DMS53 (cell line): ENCODE results near the gene SAFB.
"Not testable (repeated sequence)": the region's sequence is repeated elsewhere in the genome, so short reads cannot be mapped to it uniquely, and the experiment has no call there.

Source experiments
- DNase-seq: peaks from one replicate; lab custom pipeline; 2025; lab: John Stamatoyannopoulos, UW

SAFB gene

DNA sequence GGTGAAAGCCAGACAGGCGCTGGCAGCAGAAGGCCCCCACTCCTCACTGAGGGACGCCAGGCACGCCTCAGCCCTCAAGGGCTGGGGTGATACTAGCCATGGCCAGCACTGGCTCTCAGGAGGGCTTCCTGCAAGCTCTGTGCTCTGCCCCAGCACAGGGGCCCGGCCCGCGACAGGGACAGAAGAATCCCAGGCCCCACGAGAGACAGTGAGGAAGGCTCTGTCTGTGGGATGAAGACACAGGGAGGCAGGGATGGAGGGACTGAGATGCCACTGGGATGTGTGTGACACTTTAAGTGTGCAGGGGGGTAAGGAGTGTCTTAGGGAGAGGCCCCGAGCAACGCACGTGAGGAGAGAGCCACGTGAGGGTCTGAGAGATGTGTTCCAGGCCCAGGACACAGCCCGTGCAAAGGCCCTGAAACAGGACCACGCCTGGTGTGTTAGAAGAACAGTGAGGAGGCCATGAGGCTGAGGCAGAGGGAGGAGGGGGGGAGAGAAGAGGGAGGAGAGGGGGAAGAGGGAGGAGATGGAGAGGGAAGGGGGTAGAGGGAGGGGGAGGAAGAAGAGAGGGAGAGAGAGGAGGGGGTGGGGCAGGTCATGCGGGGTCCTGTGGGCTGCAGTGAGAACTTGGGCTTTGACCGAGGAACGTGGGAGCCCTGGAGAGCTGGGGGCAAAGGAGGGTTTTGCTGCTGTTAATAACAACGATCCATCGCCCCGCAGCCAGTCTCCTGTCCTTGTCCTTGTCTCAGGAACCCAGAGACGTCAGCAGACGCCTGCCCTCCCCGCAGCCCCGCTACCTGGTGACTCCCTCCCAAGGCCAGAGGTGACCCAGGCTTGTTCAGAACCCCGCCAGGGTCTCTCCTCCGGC lies 74.4 kb downstream of the SAFB start:
- DNase-seq, result peak; percentile 29

DNA sequence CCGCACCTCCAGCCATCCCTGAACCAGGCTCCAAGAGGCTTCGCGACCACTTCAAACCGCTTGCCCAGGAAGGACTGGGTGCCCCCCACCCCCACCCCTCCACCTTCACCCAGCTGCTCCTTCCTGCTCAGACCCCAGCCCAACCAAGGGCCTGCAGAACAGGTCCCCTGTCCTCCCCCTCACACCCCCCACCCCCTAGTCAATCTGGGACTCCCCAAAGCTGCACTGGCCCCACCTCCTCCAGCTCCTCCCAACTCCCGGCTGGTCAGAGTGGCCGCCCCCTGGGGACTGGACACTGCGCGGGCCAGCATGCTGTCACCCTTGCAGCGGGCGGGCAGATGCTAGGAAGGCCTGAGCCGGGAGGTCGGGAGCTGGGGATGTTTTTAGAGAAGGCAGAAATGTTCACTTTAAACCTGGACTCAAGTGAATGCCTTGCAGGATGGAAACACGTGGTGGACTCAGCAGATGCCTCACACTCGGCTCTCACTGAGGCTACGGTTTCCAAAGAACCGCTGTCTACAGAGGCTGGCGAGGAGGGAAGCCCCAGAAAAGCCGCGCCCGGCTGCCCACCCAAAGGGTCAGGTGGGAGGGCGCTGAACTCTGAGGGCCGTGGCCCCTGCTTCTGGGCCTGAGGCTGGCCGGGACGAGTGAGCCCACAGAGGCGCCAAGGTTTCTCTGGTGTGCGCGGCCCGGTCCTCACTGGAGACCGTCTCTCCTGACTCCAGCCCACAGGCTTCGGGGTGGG lies 75.2 kb downstream of the SAFB start:
- DNase-seq, result peak; percentile 42

DNA sequence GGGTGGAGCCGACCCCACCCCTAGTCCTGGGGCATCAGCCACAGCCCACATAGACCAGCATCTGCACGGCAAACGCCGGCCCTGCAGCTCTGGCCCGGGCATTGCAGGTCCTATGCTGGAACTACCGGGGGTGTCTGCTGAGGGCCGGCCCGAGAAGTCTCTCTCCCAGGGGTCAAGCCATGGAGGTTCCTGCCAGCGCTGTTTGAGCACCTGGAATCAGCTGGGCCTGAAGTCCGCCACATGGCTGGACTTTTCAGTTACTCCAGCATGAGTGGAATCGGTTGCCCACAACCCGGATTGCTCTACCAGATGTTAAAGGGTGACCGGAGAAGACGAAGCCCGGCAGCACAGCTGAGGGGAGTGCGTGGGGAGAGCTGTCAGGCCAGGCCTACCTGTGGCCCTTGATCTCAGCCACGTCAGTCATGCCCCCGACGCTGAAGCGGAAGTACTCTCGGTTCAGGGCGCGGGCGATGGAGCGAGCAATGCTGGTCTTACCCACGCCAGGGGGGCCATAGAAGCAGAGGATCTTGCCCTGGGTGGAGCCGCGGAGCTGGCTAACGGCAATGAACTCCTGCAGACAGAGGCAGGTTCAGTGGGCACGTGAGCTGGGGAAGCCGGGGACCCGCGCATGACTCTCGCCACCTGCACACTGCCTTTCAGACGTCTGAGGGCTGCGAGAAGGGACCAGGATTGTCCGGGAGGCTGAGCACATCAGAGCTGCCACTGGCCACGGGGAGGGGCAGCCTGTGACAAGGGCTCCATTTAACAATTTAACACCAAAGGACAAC lies 75.9 kb downstream of the SAFB start:
- no peak for DNase-seq

DNA sequence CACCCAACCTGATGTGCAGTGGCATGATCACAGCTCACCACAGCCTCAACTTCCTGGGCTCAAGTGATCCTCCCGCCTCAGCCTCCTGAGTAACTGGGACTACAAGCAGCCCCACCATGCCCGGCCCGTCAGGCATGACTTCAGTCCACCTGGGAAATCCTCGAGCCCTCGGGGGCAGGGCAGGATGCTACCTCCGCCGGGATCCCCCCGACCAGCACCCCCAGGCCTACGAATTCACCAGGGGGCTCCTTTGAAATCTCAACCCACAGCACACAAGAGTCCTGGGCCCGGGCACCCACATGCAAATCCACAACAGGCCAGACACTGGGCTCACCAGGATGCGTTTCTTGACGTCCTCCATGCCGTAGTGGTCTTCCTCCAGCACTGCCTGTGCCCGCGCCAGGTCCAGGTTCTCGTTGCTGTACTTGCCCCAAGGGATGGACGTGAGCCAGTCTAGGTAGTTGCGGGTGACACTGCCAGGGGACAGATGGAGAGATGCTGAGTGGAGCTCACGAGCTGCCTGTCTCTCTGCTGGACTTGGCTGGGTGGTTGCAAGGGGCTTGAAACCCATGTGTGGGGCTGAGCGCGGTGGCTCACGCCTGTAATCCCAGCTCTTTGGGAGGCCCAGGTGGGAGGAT lies 77.7 kb downstream of the SAFB start:
- no peak for DNase-seq

DNA sequence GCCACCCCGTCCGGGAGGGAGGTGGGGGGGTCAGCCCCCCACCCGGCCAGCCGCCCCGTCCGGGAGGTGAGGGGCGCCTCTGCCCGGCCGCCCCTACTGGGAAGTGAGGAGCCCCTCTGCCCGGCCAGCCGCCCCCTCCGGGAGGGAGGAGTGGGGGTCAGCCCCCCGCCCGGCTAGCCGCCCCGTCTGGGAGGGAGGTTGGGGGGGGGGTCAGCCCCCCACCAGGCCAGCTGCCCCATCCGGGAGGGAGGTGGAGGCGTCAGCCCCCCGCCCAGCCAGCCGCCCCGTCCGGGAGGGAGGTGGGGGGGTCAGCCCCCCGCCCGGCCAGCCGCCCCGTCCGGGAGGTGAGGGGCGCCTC lies 79.1 kb downstream of the SAFB start:
- DNase-seq, result not testable (repeated sequence)

DNA sequence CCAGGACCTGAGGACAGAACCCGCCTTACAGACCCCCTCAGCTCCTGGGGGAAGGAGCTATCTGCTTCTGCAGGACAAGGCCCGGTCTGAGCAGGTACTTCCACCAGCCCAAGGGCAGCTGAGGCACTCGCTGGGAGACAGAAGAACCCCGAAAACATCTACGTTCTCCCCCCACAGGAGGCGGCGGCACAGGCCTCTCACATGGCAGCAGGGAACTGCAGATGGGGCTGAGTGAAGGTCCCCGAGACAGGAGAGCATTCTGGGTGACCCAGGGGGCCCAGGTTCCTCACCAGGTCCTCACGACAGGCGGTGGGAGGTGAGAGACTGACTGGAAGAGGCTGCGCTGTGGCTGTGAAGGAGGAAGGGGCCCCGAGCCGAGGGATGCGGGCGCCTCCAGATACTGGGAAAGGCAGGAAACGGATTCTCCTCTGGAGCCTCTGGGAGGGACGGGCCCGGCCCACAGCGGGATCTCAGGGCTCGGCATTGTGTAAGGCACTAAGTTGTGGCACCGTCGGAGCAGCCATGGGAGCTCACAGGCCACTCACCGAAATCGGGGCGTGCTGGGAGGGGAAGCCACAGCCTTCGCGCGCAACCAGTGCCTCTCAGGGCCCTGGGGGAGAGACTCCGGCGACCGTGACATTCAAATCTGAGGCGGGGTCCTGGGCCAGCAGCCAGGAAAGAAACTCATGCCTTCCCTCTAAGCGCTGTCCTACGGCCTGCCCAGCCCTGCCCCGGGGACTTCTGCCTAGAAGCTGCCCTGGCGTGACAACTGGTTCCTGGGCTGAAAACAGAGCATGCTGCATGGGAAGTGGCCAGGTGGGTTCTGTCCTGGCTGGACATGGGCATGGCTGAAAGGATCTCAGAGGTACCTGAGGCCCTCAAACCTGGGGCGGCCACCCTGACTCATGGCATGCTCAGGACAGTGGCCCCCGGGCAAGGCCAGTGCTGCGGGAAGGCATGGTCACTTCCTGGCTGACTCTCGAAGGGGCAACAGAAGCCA lies 81.2 kb downstream of the SAFB start:
- DNase-seq, result no peak

DNA sequence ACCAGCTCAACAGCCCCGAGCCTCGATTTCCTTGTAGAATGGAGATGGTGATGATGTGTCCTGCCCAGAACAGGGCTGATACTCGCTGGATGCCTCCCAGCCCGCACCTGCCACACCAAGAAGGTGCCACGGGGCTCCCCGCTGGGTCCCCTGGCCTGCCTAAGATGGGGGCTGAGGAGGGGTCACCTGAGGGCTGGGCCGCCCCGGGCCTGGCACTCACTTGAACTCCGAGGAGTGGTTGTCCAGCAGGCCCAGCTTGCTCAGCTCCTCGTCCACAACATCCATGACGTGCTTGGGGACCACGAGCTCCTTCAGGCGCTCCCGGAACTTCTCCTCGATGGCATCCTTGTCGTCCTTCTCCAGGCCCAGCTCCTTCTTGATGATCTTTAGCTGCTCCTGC lies 82.7 kb downstream of the SAFB start:
- DNase-seq, result no peak

DNA sequence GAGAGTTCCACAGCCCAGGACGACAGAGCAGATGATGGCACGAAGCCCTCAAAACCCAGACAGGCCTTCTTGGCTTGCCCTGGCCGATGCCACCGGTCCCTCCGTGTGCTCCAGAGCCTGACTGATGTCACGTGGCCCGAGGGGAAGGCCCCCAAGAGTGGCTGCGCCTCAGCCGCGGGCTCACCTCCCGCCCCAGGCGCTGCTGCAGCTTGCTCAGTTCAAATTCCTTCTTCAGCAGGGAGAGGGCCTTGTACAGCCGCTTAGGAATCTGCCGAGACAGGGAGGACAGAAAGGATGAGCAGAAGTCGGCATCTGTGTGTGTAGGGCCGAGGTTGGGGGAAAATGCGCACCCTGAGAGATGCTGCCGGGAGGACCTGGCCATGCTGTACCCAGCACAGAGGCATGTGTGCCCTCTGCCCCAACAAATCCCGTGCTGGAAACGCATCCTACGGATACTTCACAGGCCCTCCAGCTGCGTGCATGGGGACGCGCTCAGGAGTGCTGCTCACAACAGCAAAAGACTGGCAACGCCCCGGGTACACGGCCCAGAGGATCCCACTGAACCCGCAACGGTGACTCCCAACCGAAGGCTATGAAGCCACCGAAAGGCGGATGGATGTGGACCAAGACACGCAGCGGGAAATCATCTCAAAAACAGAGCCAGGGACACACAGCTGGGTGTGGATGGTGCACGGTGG lies 84.1 kb downstream of the SAFB start:
- no peak for DNase-seq

DNA sequence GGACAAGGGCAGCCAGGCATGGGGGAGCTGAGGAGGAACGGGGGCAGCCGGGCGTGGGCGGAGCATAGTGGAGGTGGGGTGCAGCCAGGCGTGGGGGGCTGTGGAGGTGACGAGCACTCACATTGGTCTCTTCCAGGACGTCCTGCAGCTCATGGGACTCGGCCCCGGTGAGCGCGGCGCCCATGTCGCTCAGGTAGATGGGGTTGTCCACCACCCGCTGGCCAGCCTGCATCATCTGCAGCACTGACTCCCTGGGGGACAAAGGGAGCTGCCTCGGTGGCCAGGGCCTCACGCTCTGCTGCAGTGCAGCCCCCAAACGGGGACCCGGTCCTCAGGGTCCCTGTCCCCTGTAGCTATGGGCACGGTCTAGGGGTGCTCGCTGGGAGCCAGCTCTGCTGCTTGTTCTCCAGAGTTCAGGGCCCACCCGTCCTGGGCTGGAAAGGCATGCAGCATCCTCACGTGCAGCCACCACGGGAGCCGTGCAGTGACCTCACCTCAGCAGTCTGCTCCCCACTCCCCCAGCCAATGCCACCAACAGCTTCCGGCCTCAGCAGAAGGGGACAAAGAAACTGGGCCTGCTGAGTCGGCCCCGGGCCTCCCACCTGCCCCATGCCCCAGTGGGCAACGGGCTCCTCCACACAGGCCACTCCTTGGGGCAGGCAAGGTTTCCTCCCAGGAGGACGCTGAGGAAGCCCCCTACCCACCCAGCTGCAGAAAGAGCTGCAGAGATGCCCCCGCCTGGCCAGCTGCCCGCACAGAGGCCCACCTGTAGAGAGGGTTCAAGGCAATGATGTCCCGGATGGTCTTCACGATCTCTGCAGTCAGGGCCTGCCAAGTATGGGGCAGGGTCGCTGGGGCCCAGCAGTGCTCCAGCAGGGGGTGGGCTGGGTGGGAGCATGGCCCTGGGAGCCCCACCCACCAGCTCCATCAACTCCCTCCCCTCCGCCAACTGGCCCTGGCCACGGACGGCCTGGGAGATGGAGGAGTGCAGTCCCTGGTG lies 85.0 kb downstream of the SAFB start:
- DNase-seq, result no peak

DNA sequence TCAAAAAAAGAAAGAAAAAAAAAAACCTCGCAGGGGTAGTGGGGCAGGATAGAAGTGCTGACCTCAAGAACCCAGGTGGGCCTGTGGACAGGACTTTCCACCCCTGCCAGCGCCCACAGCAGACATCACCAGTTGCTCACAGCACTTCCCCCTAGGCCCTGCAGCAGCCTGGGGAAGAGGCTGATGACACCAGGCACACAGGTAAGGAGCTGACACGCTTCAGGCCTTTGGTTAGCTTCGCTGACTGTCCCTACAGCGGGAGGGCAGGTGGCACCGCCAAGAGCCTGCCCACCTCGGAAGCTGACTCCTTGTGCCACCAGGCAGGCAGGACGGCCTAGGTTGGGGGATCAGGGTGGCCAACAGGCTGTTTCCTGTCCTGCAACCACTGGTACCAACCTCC lies 88.1 kb downstream of the SAFB start:
- DNase-seq, result no peak

DNA sequence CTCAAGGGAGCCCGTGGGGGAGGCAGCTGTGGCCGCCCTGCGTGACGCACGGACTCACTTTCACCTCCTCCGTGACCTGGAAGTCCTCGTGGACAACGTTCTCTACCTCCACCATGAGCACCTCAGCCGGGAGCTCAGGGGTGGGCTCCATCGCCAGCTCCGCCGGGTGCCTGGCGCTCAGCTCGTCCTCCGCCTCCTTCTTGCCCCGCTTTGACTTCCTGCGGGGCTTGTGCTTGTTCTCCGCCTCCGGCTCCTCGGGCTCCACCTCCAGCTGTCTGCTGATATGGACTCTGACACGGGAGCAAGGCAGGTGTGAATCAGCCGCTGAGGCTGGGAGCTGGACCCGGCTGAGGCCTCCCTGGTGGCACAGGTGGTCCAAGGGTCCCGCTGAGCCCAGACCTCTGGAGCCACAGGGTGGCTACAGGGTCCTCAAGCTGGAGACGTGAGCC lies 88.9 kb downstream of the SAFB start:
- DNase-seq, result no peak

DNA sequence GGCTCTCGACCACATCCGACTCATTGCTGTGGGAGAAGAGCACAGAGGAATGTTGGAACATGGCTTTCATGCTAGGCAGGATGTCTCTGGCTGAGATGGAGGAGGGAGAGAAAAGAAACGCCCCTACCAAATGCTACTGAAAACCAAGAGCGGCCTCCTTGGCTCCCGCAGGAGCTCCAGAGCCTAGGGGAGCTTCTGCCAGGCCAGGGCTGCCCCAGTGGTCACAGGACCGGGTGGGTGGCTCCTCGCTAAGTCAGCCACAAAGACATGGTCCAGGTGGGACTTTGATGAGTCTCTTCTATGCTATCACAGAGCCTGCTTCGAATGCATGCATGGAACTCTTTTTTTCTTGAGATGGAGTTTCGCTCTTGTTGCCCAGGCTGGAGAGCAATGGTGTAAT lies 90.3 kb downstream of the SAFB start:
- DNase-seq, result no peak

DNA sequence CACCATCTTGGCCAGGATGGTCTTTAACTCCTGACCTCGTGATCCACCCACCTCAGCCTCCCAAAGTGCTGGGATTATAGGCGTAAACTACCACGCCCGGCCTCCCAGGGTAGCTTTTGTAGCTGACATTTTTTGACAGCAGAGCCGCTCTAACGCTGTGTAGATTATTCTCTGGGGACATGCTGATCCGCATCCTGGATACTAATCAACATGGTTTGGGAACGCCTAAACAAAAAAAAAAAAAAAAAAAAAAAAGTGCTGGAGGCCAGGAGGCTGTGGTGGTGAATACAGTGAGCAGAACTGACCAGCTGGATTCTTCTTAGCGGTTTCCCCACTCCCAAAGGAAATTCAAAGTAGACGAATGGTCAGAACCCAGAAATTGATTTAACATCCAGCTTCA lies 91.9 kb downstream of the SAFB start:
- DNase-seq, result no peak

DNA sequence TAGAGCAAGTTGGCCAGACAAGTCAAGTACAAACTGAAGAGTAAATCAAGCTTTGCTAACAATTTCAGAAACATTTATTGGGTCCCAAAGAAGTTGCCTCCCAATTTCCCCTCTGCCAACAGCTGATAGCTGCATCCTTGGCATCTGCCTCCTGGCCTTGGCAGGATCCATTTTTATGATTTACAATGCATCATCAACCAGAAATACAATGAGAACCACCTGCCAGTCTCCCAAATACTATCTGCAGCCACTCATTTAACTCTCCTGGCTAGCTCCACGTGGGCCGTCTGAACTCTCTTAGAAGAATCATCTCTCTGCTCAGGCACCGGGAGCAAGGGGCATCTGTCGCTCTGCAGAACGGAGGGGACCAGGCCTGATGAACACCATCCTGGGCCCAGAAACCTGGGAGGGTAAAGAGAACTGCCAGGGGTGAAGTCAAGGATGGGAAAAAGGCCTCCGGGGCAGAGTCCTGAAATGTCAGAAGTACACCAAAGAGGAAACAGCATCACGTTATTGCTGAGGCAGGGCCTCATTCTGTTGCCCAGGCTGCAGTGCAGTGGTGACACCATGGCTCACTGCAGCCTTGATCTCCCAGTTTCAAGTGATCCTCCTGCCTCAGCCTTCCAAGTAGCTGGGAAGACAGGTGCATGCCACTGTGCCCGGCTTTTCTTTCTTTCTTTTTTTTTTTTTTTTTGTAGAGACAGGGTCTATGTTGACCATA lies 94.5 kb downstream of the SAFB start:
- DNase-seq, result no peak
